ENCODE results near the gene FTHL17. TPM values are rescaled to one million over a fixed set of nuclear protein-coding genes. Genes with fewer than 3 reads are reported as not detected.

FTHL17 gene
- total RNA-seq, 1 donor from 2014 or later: not detected

- H3K4me1 Mint-ChIP-seq: no peaks in the 10 kb centered on the region
- no peak for ATAC-seq (ENCODE audit: low read depth)
- ChIA-PET CTCF (no interaction called here), POLR2A (no interaction called here)
- intact Hi-C loops (cut with micrococcal nuclease): no loop called here
- TF ChIP-seq CTCF (IDR thresholded peaks at IDR 0.05): no peak
- no peaks in the 10 kb centered on the region for H3K27me3 Mint-ChIP-seq
- H3K36me3 Mint-ChIP-seq (ENCODE audit: low read depth): no peaks in the 10 kb centered on the region
- no peak overlapping the region for H3K4me3 Mint-ChIP-seq
- no peaks in the 10 kb centered on the region for H3K9me3 Mint-ChIP-seq
- no peak overlapping the region for H3K27ac Mint-ChIP-seq
- DNase-seq: no peak
Observed at GRCh38 chrX:31110657-31111056, 38.8 kb upstream of the FTHL17 start.

- ATAC-seq (ENCODE audit: low read depth): peak; percentile 78
- no peaks in the 10 kb centered on the region for H3K36me3 Mint-ChIP-seq (ENCODE audit: low read depth)
- no peak for DNase-seq
- H3K4me3 Mint-ChIP-seq: no peak overlapping the region
- peaks cover 11% of the 10 kb centered on the region for H3K4me1 Mint-ChIP-seq
- no peaks in the 10 kb centered on the region for H3K27me3 Mint-ChIP-seq
- H3K27ac Mint-ChIP-seq: peak overlapping the region; percentile 71
- intact Hi-C loops (cut with micrococcal nuclease): loop anchor here (5.0 kb wide), 2 partner anchors 38 to 68 kb away; no protein-coding TSS in a partner anchor
- POLR2A ChIA-PET: interaction anchor here (0.8 to 1.2 kb wide), 2 partner anchors 12 to 68 kb away, joined by 3 read pairs; no protein-coding TSS in a partner anchor
- H3K9me3 Mint-ChIP-seq: peaks cover 2% of the 10 kb centered on the region
- TF ChIP-seq CTCF (IDR thresholded peaks at IDR 0.05): no peak
- CTCF ChIA-PET: no interaction called here
Observed at GRCh38 chrX:31099536-31100090, 27.8 kb upstream of the FTHL17 start.

GRCh38 chrX:31098079-31098478 lies 26.2 kb upstream of the FTHL17 start:
- H3K9me3 Mint-ChIP-seq: peaks cover 2% of the 10 kb centered on the region
- ATAC-seq (ENCODE audit: low read depth) (no peak), DNase-seq (no peak)
- CTCF ChIA-PET: no interaction called here
- no peak for TF ChIP-seq CTCF (IDR thresholded peaks at IDR 0.05)
- H3K4me3 Mint-ChIP-seq: no peak overlapping the region
- POLR2A ChIA-PET: no interaction called here
- peaks cover 13% of the 10 kb centered on the region for H3K4me1 Mint-ChIP-seq
- H3K27ac Mint-ChIP-seq: no peak overlapping the region
- no peaks in the 10 kb centered on the region for H3K27me3 Mint-ChIP-seq
- no peaks in the 10 kb centered on the region for H3K36me3 Mint-ChIP-seq (ENCODE audit: low read depth)
- intact Hi-C loops (cut with micrococcal nuclease): loop anchor here (5.0 kb wide), 1 partner anchor 69 kb away; no protein-coding TSS in a partner anchor

GRCh38 chrX:31093639-31093975 lies 21.8 kb upstream of the FTHL17 start:
- no peaks in the 10 kb centered on the region for H3K36me3 Mint-ChIP-seq (ENCODE audit: low read depth)

More at GRCh38 chrX:31093639-31093975, 21.8 kb upstream of the FTHL17 start:
- no peaks in the 10 kb centered on the region for H3K27me3 Mint-ChIP-seq
- DNase-seq (no peak), ATAC-seq (ENCODE audit: low read depth) (no peak)
- H3K27ac Mint-ChIP-seq: no peak overlapping the region
- ChIA-PET CTCF (interaction anchor here (1.5 kb wide), 1 partner anchor 57 kb away, joined by 5 read pairs; no protein-coding TSS in a partner anchor), POLR2A (no interaction called here)
- peaks cover 2% of the 10 kb centered on the region for H3K9me3 Mint-ChIP-seq
- H3K4me3 Mint-ChIP-seq: no peak overlapping the region
- TF ChIP-seq CTCF (IDR thresholded peaks at IDR 0.05): no peak
- H3K4me1 Mint-ChIP-seq: peaks cover 3% of the 10 kb centered on the region
- intact Hi-C loops (cut with micrococcal nuclease): no loop called here
